Caco-2 (cell line): ENCODE results near the gene PMEL. TPM values are rescaled to one million over a fixed set of nuclear protein-coding genes. Genes with fewer than 3 reads are reported as not detected.
"Not testable (repeated sequence)": the region's sequence is repeated elsewhere in the genome, so short reads cannot be mapped to it uniquely, and the experiment has no call there.

Experiments
- BruUV-seq: library from RNA; stranded (reverse); fragments of 400-500 nt; replicated peaks from 2 replicates; lab custom pipeline; 2021; lab: Mats Ljungman, UMichigan
- CTCF ChIA-PET: fragments of 300-600 bp; sonication (Branson Sonifier 250); formaldehyde crosslinking; loops from one replicate; lab custom pipeline; 2022; ENCODE audit warnings: antibody characterized with exemption; lab: Charles Lee
- POLR2A ChIA-PET: fragments of 300-600 bp; sonication (Branson Sonifier 250); formaldehyde crosslinking; loops from one replicate; lab custom pipeline; 2022; ENCODE audit warnings: antibody characterized with exemption; lab: Charles Lee
- DNase-seq, 2 experiments: peaks; one replicate each; pipeline versions ENCODE4 v3.0.0 to v3.0.0-alpha.2; 2020 to 2022
- H3K27me3 ChIP-seq: replicated peaks from 2 replicates; pipeline ENCODE4 v1.6.0; 2011; ENCODE audit warnings: low read length; ENCODE audit not compliant: control insufficient read depth, insufficient read depth
- H3K36me3 ChIP-seq: 2 replicates; pipeline ENCODE4 v1.5.1; 2011; ENCODE audit warnings: low read length; ENCODE audit not compliant: control insufficient read depth, insufficient read depth
- H3K4me1 ChIP-seq: fragments of 250-450 bp; sonication (Bioruptor Pico); 2 replicates; pipeline ENCODE4 v1.5.1; 2020; ENCODE audit warnings: mild to moderate bottlenecking
- H3K4me3 ChIP-seq: 2 replicates; pipeline ENCODE4 v1.5.1; 2011; ENCODE audit warnings: low read depth, mild to moderate bottlenecking, control low read depth, low read length
- H3K9me3 ChIP-seq: fragments of 250-450 bp; sonication (Bioruptor Pico); 2 replicates; pipeline ENCODE4 v1.5.1; 2020; ENCODE audit warnings: mild to moderate bottlenecking, moderate library complexity
- H3K27ac Mint-ChIP-seq: one replicate; pipeline ENCODE4 v1.8.0; 2022; ENCODE audit warnings: mixed read lengths; ENCODE audit not compliant: unreplicated experiment
- H3K27me3 Mint-ChIP-seq: one replicate; pipeline ENCODE4 v1.8.0; 2022; ENCODE audit warnings: mixed read lengths; ENCODE audit not compliant: insufficient read depth, unreplicated experiment
- H3K36me3 Mint-ChIP-seq: one replicate; pipeline ENCODE4 v1.8.0; 2022; ENCODE audit warnings: mild to moderate bottlenecking, mixed read lengths; ENCODE audit not compliant: insufficient read depth, unreplicated experiment
- H3K4me1 Mint-ChIP-seq: one replicate; pipeline ENCODE4 v1.8.0; 2022; ENCODE audit warnings: low read depth, mixed read lengths; ENCODE audit not compliant: unreplicated experiment
- H3K4me3 Mint-ChIP-seq: one replicate; pipeline ENCODE4 v1.8.0; 2022; ENCODE audit warnings: mild to moderate bottlenecking, moderate library complexity, mixed read lengths; ENCODE audit not compliant: unreplicated experiment
- H3K9me3 Mint-ChIP-seq: one replicate; pipeline ENCODE4 v1.8.0; 2022; ENCODE audit warnings: mixed read lengths; ENCODE audit not compliant: unreplicated experiment
- intact Hi-C: fragments of 100-400 bp; cut with micrococcal nuclease; formaldehyde crosslinking; loops from one replicate; pipeline ENCODE4 v1.10.0; 2022; ENCODE audit not compliant: unreplicated experiment
- total RNA-seq: library from RNA; stranded (reverse); gene quantifications from 2 replicates; pipeline ENCODE4 v1.2.3, GENCODE V29; 2022
- TF ChIP-seq, protein P1 (sequence below), 2 experiments: fragments of 200-600 bp in 1 of 2; IDR thresholded peaks; 1 replicate in 1 of 2; 2 replicates in 1 of 2; pipeline versions ENCODE4 v1.5.1 to v1.8.0; 2011 to 2022; ENCODE audit warnings: antibody characterized with exemption in 1 of 2, control low read depth in 1 of 2, inconsistent platforms in 1 of 2, low read depth in 1 of 2, low read length in 1 of 2, mild to moderate bottlenecking in 1 of 2, moderate library complexity in 1 of 2; ENCODE audit not compliant: insufficient read depth in 1 of 2, severe bottlenecking in 1 of 2, unreplicated experiment in 1 of 2

PMEL gene
- total RNA-seq, 1 experiment from 2014 or later = 9.7 TPM

DNA sequence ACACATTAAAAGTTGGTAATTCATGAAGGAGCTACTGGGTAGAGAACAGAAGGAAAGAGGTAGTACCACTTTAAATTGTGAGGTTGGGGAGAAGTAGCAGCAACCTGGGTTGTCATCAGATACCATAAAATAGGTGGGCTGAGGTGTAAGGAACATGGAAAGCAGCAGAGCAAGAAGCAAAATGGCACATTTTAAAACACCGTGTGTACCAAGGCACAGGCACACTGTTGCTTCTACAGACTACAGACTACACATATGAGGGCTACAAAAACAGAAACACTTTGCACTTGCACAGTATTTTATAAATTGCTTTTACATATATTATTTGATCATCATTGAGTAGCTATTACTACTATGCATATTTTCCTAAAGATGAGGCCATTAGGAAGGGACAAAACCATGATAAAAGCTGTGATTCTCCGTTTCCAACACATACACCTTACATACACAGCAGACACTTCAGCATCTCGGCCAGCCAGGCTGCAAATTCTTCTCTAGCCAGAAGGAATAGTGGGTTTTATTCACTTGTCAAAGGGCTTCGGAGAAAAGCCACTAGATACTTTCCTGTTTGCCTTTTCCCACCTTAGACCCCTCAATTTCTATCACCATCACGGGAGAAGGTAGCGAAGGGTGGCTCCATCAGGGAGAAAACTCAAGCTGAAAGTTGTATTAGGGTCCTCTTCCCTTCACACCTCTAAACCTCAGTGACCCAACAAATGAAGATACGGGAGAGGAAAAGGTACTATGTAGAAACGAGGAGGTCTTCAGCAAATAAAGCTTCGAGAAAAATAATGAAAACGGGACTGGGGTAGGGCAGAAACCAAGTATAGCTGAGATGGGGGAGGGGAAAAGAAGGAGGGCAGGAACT lies 39.7 kb downstream of the PMEL start:
- Histone ChIP-seq H3K4me3 (peak overlapping the region; percentile 74), H3K4me1 (peaks cover 15% of the 10 kb centered on the region), H3K36me3 (peaks cover 1% of the 10 kb centered on the region; the same call in 1 of the 2 replicates), H3K9me3 (no peaks in the 10 kb centered on the region), H3K27me3 (no peaks in the 10 kb centered on the region)
- ChIA-PET POLR2A (interaction anchor here (0.7 to 2.9 kb wide), 4 partner anchors 17 to 96 kb away, joined by 3 to 21 read pairs (median 8); partner anchors contain the start of genes DNAJC14 and RAB5B), CTCF (interaction anchor here (0.6 to 2.9 kb wide), 11 partner anchors 14 to 273 kb away, joined by 3 to 11 read pairs (median 5); partner anchors contain the start of genes ORMDL2 and SARNP)
- TSS peak; percentile 42 for BruUV-seq
- TF ChIP-seq, protein P1, sequence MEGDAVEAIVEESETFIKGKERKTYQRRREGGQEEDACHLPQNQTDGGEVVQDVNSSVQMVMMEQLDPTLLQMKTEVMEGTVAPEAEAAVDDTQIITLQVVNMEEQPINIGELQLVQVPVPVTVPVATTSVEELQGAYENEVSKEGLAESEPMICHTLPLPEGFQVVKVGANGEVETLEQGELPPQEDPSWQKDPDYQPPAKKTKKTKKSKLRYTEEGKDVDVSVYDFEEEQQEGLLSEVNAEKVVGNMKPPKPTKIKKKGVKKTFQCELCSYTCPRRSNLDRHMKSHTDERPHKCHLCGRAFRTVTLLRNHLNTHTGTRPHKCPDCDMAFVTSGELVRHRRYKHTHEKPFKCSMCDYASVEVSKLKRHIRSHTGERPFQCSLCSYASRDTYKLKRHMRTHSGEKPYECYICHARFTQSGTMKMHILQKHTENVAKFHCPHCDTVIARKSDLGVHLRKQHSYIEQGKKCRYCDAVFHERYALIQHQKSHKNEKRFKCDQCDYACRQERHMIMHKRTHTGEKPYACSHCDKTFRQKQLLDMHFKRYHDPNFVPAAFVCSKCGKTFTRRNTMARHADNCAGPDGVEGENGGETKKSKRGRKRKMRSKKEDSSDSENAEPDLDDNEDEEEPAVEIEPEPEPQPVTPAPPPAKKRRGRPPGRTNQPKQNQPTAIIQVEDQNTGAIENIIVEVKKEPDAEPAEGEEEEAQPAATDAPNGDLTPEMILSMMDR (IDR thresholded peaks at IDR 0.05; ENCODE audit: insufficient read depth in 1 of 2, low read depth in 1 of 2, low read length in 1 of 2, severe bottlenecking in 1 of 2, unreplicated experiment in 1 of 2) = no peak
- peak overlapping the region; percentile 97 for H3K27ac Mint-ChIP-seq
- peak overlapping the region; percentile 98 for H3K4me3 Mint-ChIP-seq
- H3K4me1 Mint-ChIP-seq = peaks cover 30% of the 10 kb centered on the region
- intact Hi-C loops = loop anchor here (1.0 to 2.0 kb wide), 2 partner anchors 109 to 187 kb away; partner anchors contain the start of gene SARNP
- no peaks in the 10 kb centered on the region for H3K9me3 Mint-ChIP-seq
- no peaks in the 10 kb centered on the region for H3K27me3 Mint-ChIP-seq
- H3K36me3 Mint-ChIP-seq = peaks cover 41% of the 10 kb centered on the region
- DNase-seq = no peak

DNA sequence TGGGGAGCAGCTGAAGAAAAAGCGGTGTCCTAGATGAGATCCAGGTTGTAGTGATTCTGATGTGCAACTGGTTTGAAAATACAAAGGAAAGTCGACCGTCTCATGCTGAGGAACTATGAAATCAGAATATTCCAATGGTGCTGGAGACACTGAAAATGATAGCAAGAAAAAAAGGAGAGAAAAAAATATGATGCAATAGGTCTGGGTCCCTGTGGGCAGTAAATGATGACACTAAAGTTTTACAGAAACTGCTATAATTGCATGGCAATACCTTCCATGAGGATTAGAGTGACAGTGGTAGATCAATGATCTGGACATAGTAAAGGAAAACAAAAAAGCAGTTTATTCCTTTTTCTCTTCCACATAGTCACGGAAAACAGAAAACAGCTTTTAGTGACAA lies 40.5 kb downstream of the PMEL start:
- peak overlapping the region; percentile 98 for H3K4me3 Mint-ChIP-seq
- H3K9me3 Mint-ChIP-seq = no peaks in the 10 kb centered on the region
- H3K4me1 Mint-ChIP-seq = peaks cover 25% of the 10 kb centered on the region
- intact Hi-C loops = no loop called here
- peaks cover 1% of the 10 kb centered on the region for H3K36me3 ChIP-seq
- POLR2A ChIA-PET = no interaction called here
- peaks cover 9% of the 10 kb centered on the region for H3K4me1 ChIP-seq
- H3K9me3 ChIP-seq = no peaks in the 10 kb centered on the region
- H3K27me3 ChIP-seq = no peaks in the 10 kb centered on the region
- BruUV-seq = no TSS peak
- peak overlapping the region; percentile 33 for H3K27ac Mint-ChIP-seq
- peaks cover 39% of the 10 kb centered on the region for H3K36me3 Mint-ChIP-seq
- TF ChIP-seq, protein P1 (IDR thresholded peaks at IDR 0.05; ENCODE audit: insufficient read depth in 1 of 2, low read depth in 1 of 2, low read length in 1 of 2, severe bottlenecking in 1 of 2, unreplicated experiment in 1 of 2) = no peak
- no peak for DNase-seq
- H3K4me3 ChIP-seq = no peak overlapping the region
- no peaks in the 10 kb centered on the region for H3K27me3 Mint-ChIP-seq
- CTCF ChIA-PET = interaction anchor here (1.5 kb wide), 1 partner anchor 108 kb away, joined by 4 read pairs; the partner anchor contains the start of genes ORMDL2 and SARNP

DNA sequence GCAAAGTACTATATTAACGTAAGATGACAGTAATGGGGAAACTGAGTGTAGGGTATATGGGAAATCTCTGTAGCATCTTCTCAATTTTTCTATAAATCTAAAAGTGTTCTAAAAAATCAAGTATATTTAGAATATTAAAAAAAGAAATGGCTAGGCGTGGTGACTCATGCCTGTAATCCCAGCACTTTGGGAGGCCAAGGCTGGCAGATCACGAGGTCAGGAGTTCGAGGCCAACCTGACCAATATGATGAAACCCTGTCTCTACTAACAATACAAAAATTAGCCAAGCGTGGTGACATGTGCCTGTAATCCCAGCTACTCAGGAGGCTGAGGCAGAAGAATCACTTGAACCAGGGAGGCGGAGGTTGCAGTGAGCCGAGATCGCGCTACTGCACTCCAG lies 42.2 kb downstream of the PMEL start:
- H3K9me3 ChIP-seq, H3K27me3 ChIP-seq, BruUV-seq, H3K4me3 Mint-ChIP-seq, DNase-seq, POLR2A ChIA-PET, H3K9me3 Mint-ChIP-seq, H3K36me3 ChIP-seq, intact Hi-C loops, H3K27ac Mint-ChIP-seq, H3K4me1 ChIP-seq, H3K4me3 ChIP-seq, CTCF ChIA-PET, H3K27me3 Mint-ChIP-seq: not testable (repeated sequence)
- peaks cover 49% of the 10 kb centered on the region for H3K36me3 Mint-ChIP-seq
- H3K4me1 Mint-ChIP-seq = peaks cover 18% of the 10 kb centered on the region
